ENCODE measurements around the gene PLA2G5. TPM values are rescaled to one million over a fixed set of nuclear protein-coding genes. Genes with fewer than 3 reads are reported as not detected.

The PLA2G5 gene
- polyA plus RNA-seq, 1 donor, result 0.04 TPM

- H3K4me3 ChIP-seq (ENCODE audit: low read length), result no peak overlapping the region
- H3K4me1 ChIP-seq (ENCODE audit: control insufficient read depth, insufficient read depth, low read length), result no peaks in the 10 kb centered on the region
- no peaks in the 10 kb centered on the region for H3K36me3 ChIP-seq (ENCODE audit: control insufficient read depth, insufficient read depth, low read length)
- no peak for DNase-seq
- no peaks in the 10 kb centered on the region for H3K9me3 ChIP-seq (ENCODE audit: control insufficient read depth, low read depth, low read length)
- H3K27ac ChIP-seq (ENCODE audit: low read length), result no peak overlapping the region
- WGBS (ENCODE audit: insufficient coverage, low lambda C conversion rate), result no CpG with 5 or more reads among the region's 5 CpGs
- H3K27me3 ChIP-seq (ENCODE audit: control insufficient read depth, insufficient read depth, low read length), result peaks cover 2% of the 10 kb centered on the region
These were observed 6.9 kb downstream of the PLA2G5 start for GRCh38 chr1:20076710-20077461.

- Histone ChIP-seq H3K27me3 (ENCODE audit: control insufficient read depth, insufficient read depth, low read length) (peaks cover 2% of the 10 kb centered on the region), H3K36me3 (ENCODE audit: control insufficient read depth, insufficient read depth, low read length) (no peaks in the 10 kb centered on the region), H3K9me3 (ENCODE audit: control insufficient read depth, low read depth, low read length) (peaks cover 4% of the 10 kb centered on the region), H3K4me1 (ENCODE audit: control insufficient read depth, insufficient read depth, low read length) (peaks cover 2% of the 10 kb centered on the region), H3K27ac (ENCODE audit: low read length) (no peak overlapping the region), H3K4me3 (ENCODE audit: low read length) (no peak overlapping the region)
- 100% methylated on average over 1 of the region's 8 CpGs for WGBS (ENCODE audit: insufficient coverage, low lambda C conversion rate)
- no peak for DNase-seq
These were observed 8.2 kb downstream of the PLA2G5 start for GRCh38 chr1:20078171-20078651.

- Histone ChIP-seq H3K27ac (ENCODE audit: low read length) (no peak overlapping the region), H3K36me3 (ENCODE audit: control insufficient read depth, insufficient read depth, low read length) (no peaks in the 10 kb centered on the region), H3K4me1 (ENCODE audit: control insufficient read depth, insufficient read depth, low read length) (peaks cover 5% of the 10 kb centered on the region), H3K27me3 (ENCODE audit: control insufficient read depth, insufficient read depth, low read length) (peaks cover 2% of the 10 kb centered on the region), H3K4me3 (ENCODE audit: low read length) (no peak overlapping the region), H3K9me3 (ENCODE audit: control insufficient read depth, low read depth, low read length) (peaks cover 7% of the 10 kb centered on the region)
- DNase-seq, result no peak
- 83% methylated on average over 1 of the region's 5 CpGs for WGBS (ENCODE audit: insufficient coverage, low lambda C conversion rate)
These were observed 8.7 kb downstream of the PLA2G5 start for GRCh38 chr1:20078711-20079110.

GRCh38 chr1:20079661-20080305 lies 9.8 kb downstream of the PLA2G5 start:
- no CpG with 5 or more reads among the region's 8 CpGs for WGBS (ENCODE audit: insufficient coverage, low lambda C conversion rate)
- Histone ChIP-seq H3K4me1 (ENCODE audit: control insufficient read depth, insufficient read depth, low read length) (peaks cover 5% of the 10 kb centered on the region), H3K27me3 (ENCODE audit: control insufficient read depth, insufficient read depth, low read length) (peaks cover 2% of the 10 kb centered on the region), H3K27ac (ENCODE audit: low read length) (no peak overlapping the region), H3K9me3 (ENCODE audit: control insufficient read depth, low read depth, low read length) (peaks cover 7% of the 10 kb centered on the region), H3K4me3 (ENCODE audit: low read length) (no peak overlapping the region), H3K36me3 (ENCODE audit: control insufficient read depth, insufficient read depth, low read length) (no peaks in the 10 kb centered on the region)
- no peak for DNase-seq

GRCh38 chr1:20080441-20081352 lies 10.7 kb downstream of the PLA2G5 start:
- Histone ChIP-seq H3K27me3 (ENCODE audit: control insufficient read depth, insufficient read depth, low read length) (peaks cover 2% of the 10 kb centered on the region), H3K4me3 (ENCODE audit: low read length) (no peak overlapping the region), H3K9me3 (ENCODE audit: control insufficient read depth, low read depth, low read length) (peaks cover 7% of the 10 kb centered on the region), H3K36me3 (ENCODE audit: control insufficient read depth, insufficient read depth, low read length) (no peaks in the 10 kb centered on the region), H3K4me1 (ENCODE audit: control insufficient read depth, insufficient read depth, low read length) (peaks cover 5% of the 10 kb centered on the region), H3K27ac (ENCODE audit: low read length) (no peak overlapping the region)
- WGBS (ENCODE audit: insufficient coverage, low lambda C conversion rate), result 80% methylated on average over 1 of the region's 20 CpGs
- no peak for DNase-seq

- Histone ChIP-seq H3K4me1 (ENCODE audit: control insufficient read depth, insufficient read depth, low read length) (peaks cover 5% of the 10 kb centered on the region), H3K36me3 (ENCODE audit: control insufficient read depth, insufficient read depth, low read length) (no peaks in the 10 kb centered on the region), H3K27me3 (ENCODE audit: control insufficient read depth, insufficient read depth, low read length) (peaks cover 2% of the 10 kb centered on the region), H3K4me3 (ENCODE audit: low read length) (no peak overlapping the region), H3K27ac (ENCODE audit: low read length) (no peak overlapping the region), H3K9me3 (ENCODE audit: control insufficient read depth, low read depth, low read length) (peaks cover 7% of the 10 kb centered on the region)
- no peak for DNase-seq
- no CpG with 5 or more reads among the region's 8 CpGs for WGBS (ENCODE audit: insufficient coverage, low lambda C conversion rate)
These were observed 11.4 kb downstream of the PLA2G5 start for GRCh38 chr1:20081353-20081810.

GRCh38 chr1:20082772-20083171 lies 12.8 kb downstream of the PLA2G5 start:
- Histone ChIP-seq H3K36me3 (ENCODE audit: control insufficient read depth, insufficient read depth, low read length) (no peaks in the 10 kb centered on the region), H3K27me3 (ENCODE audit: control insufficient read depth, insufficient read depth, low read length) (peaks cover 2% of the 10 kb centered on the region), H3K4me1 (ENCODE audit: control insufficient read depth, insufficient read depth, low read length) (peaks cover 5% of the 10 kb centered on the region), H3K9me3 (ENCODE audit: control insufficient read depth, low read depth, low read length) (peaks cover 7% of the 10 kb centered on the region), H3K27ac (ENCODE audit: low read length) (no peak overlapping the region), H3K4me3 (ENCODE audit: low read length) (no peak overlapping the region)
- DNase-seq, result no peak
- 40% methylated on average over 1 of the region's 2 CpGs for WGBS (ENCODE audit: insufficient coverage, low lambda C conversion rate)

- Histone ChIP-seq H3K4me3 (ENCODE audit: low read length) (no peak overlapping the region), H3K4me1 (ENCODE audit: control insufficient read depth, insufficient read depth, low read length) (peaks cover 5% of the 10 kb centered on the region), H3K36me3 (ENCODE audit: control insufficient read depth, insufficient read depth, low read length) (no peaks in the 10 kb centered on the region), H3K27ac (ENCODE audit: low read length) (no peak overlapping the region), H3K27me3 (ENCODE audit: control insufficient read depth, insufficient read depth, low read length) (no peaks in the 10 kb centered on the region), H3K9me3 (ENCODE audit: control insufficient read depth, low read depth, low read length) (peaks cover 7% of the 10 kb centered on the region)
- WGBS (ENCODE audit: insufficient coverage, low lambda C conversion rate), result no CpG with 5 or more reads among the region's 10 CpGs
- no peak for DNase-seq
These were observed 13.4 kb downstream of the PLA2G5 start for GRCh38 chr1:20083178-20083944.

GRCh38 chr1:20086800-20087199 lies 16.8 kb downstream of the PLA2G5 start:
- Histone ChIP-seq H3K9me3 (ENCODE audit: control insufficient read depth, low read depth, low read length) (peaks cover 7% of the 10 kb centered on the region), H3K4me3 (ENCODE audit: low read length) (no peak overlapping the region), H3K4me1 (ENCODE audit: control insufficient read depth, insufficient read depth, low read length) (peaks cover 5% of the 10 kb centered on the region), H3K27ac (ENCODE audit: low read length) (no peak overlapping the region), H3K36me3 (ENCODE audit: control insufficient read depth, insufficient read depth, low read length) (no peaks in the 10 kb centered on the region), H3K27me3 (ENCODE audit: control insufficient read depth, insufficient read depth, low read length) (no peaks in the 10 kb centered on the region)
- WGBS (ENCODE audit: insufficient coverage, low lambda C conversion rate), result 100% methylated on average over 1 of the region's 1 CpG
- no peak for DNase-seq
